Upper lobe of left lung (tissue), 6 donors: Measurements from ENCODE around the gene DNA2. TPM values are rescaled to one million over a fixed set of nuclear protein-coding genes. Genes with fewer than 3 reads are reported as not detected.
"Not testable (repeated sequence)": the region's sequence is repeated elsewhere in the genome, so short reads cannot be mapped to it uniquely, and the experiment has no call there.

Experiments
- ATAC-seq, 2 donors: fragments of 200-7000 bp; cut with Tn5 transposase; one replicate each; pipeline ENCODE4 v1.9.1; 2022; ENCODE audit warnings: mild to moderate bottlenecking in 2 of 2, moderate library complexity in 2 of 2; ENCODE audit not compliant: low FRiP score in 2 of 2
- DNase-seq, 2 donors: peaks; one replicate each; pipeline ENCODE4 v3.0.0-alpha.2; 2019 to 2020
- H3K27ac ChIP-seq, 4 donors: fragments of 200-600 bp; sonication (generic); one replicate each; pipeline ENCODE4 v1.5.1; 2016 to 2019
- H3K27me3 ChIP-seq, 4 donors: fragments of 200-600 bp; sonication (generic); one replicate each; pipeline ENCODE4 v1.5.1; 2017 to 2019
- H3K36me3 ChIP-seq, 4 donors: fragments of 200-600 bp; sonication (generic); one replicate each; pipeline ENCODE4 v1.5.1; 2016 to 2019
- H3K4me1 ChIP-seq, 4 donors: fragments of 200-600 bp; sonication (generic); one replicate each; pipeline ENCODE4 v1.5.1; 2018 to 2019
- H3K4me3 ChIP-seq, 4 donors: fragments of 200-600 bp; sonication (generic); one replicate each; pipeline ENCODE4 v1.5.1; 2017 to 2019; ENCODE audit warnings: mild to moderate bottlenecking in 2 of 4, moderate library complexity in 1 of 4
- H3K9me3 ChIP-seq, 4 donors: fragments of 200-600 bp; sonication (generic); one replicate each; pipeline ENCODE4 v1.5.1; 2018 to 2019
- EP300 ChIP-seq, 4 donors: sonication (generic); formaldehyde crosslinking; IDR thresholded peaks; one replicate each; pipeline ENCODE4 v1.5.1; 2017; ENCODE audit warnings: antibody characterized with exemption in 4 of 4, control low read depth in 2 of 4
- POLR2A ChIP-seq, 4 donors: fragments of 450-650 bp; IDR thresholded peaks; one replicate each; pipeline ENCODE4 v1.5.1; 2016 to 2017; ENCODE audit warnings: antibody characterized with exemption in 4 of 4, mild to moderate bottlenecking in 2 of 4
- POLR2AphosphoS5 ChIP-seq, 2 donors: sonication (generic); formaldehyde crosslinking; IDR thresholded peaks; one replicate each; pipeline ENCODE4 v1.5.1; 2017; ENCODE audit warnings: antibody characterized with exemption in 2 of 2
- WGBS, 2 donors: methylation state at CpG; one replicate each; pipeline ENCODE4 v1.1.5; 2017 to 2018; 5-methylcytosine and 5-hydroxymethylcytosine counted together
- total RNA-seq, 6 donors: library from RNA; depleted of rRNA in 4 of 6; stranded (reverse); fragments of >200 nt in 4 of 6; gene quantifications; one replicate each; pipeline versions ENCODE4 v1.1.0 to v1.2.1, GENCODE V29; 2016 to 2021
- TF ChIP-seq, protein P1 (sequence below), 6 experiments: fragments of 450-650 bp in 4 of 6; fragments of 200-600 bp in 2 of 6; sonication (generic) in 2 of 6; IDR thresholded peaks; one replicate each; pipeline ENCODE4 v1.5.1; 2016 to 2019; ENCODE audit warnings: antibody characterized with exemption in 6 of 6
- donor health status: DM: no; HTN: no; CAD: no; lungs with moderate emphysema.
- donor health status: DM: no; HTN: yes; CAD: no; lungs with severe emphysema.

DNA2 gene, protein sequence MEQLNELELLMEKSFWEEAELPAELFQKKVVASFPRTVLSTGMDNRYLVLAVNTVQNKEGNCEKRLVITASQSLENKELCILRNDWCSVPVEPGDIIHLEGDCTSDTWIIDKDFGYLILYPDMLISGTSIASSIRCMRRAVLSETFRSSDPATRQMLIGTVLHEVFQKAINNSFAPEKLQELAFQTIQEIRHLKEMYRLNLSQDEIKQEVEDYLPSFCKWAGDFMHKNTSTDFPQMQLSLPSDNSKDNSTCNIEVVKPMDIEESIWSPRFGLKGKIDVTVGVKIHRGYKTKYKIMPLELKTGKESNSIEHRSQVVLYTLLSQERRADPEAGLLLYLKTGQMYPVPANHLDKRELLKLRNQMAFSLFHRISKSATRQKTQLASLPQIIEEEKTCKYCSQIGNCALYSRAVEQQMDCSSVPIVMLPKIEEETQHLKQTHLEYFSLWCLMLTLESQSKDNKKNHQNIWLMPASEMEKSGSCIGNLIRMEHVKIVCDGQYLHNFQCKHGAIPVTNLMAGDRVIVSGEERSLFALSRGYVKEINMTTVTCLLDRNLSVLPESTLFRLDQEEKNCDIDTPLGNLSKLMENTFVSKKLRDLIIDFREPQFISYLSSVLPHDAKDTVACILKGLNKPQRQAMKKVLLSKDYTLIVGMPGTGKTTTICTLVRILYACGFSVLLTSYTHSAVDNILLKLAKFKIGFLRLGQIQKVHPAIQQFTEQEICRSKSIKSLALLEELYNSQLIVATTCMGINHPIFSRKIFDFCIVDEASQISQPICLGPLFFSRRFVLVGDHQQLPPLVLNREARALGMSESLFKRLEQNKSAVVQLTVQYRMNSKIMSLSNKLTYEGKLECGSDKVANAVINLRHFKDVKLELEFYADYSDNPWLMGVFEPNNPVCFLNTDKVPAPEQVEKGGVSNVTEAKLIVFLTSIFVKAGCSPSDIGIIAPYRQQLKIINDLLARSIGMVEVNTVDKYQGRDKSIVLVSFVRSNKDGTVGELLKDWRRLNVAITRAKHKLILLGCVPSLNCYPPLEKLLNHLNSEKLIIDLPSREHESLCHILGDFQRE
- total RNA-seq, result 10 to 100 TPM in 1 of 6 donors, 1 to 10 TPM in 5; 1.4 to 19.9 (median 3.5) TPM

DNA sequence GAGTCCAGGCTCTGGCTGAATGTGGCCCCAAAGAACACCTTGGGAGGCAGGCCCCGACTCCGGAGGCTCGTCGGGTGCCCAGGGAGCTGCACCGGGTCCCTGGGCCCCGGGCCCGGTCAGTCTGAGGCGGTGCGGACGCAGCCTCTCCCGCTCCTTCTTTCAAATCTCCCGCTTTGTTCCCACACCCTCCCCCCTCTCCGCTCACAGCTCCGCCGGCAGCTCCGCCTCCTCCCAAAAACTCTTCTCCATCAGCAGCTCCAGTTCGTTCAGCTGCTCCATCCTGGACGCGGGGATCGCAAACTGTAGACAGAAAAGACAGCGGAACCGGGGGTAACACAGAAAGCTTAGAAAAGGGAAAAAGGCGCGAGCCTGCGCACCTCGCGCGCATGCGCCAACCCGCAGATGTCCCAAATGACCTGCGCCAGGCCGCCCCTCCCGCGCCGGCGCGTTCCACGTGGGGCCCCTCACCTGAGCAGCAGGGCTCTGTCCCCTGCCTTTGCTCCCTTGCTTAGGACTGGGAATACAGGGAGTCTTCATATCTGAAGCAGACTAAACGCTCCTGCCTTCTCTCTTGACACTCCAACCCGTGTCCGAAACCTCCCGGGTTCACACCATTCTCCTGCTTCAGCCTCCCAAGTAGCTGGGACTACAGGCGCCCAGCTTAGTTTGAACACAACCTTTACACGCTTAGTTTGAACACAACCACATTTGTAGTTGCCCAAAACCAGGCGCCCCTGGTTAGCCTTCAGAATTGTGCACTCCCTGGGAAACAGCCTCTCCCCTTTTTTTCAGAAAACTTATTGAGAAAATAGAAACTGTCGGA is at the start of gene DNA2:
DNA2 (minus strand) TSS at position 388 of the 823 bp plus-strand sequence; CDS start at position 279, 109 bp downstream.
- H3K9me3 ChIP-seq, result no peaks in the 10 kb centered on the region
- peak within 1 kb of the TSS; percentile 18 to 74 (median 57) for H3K4me3 ChIP-seq
- TF ChIP-seq, protein P1, sequence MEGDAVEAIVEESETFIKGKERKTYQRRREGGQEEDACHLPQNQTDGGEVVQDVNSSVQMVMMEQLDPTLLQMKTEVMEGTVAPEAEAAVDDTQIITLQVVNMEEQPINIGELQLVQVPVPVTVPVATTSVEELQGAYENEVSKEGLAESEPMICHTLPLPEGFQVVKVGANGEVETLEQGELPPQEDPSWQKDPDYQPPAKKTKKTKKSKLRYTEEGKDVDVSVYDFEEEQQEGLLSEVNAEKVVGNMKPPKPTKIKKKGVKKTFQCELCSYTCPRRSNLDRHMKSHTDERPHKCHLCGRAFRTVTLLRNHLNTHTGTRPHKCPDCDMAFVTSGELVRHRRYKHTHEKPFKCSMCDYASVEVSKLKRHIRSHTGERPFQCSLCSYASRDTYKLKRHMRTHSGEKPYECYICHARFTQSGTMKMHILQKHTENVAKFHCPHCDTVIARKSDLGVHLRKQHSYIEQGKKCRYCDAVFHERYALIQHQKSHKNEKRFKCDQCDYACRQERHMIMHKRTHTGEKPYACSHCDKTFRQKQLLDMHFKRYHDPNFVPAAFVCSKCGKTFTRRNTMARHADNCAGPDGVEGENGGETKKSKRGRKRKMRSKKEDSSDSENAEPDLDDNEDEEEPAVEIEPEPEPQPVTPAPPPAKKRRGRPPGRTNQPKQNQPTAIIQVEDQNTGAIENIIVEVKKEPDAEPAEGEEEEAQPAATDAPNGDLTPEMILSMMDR (IDR thresholded peaks at IDR 0.05), result peak in 1 of 6 experiments; percentile 11
- TF ChIP-seq POLR2A (IDR thresholded peaks at IDR 0.05), result no peak
- H3K27me3 ChIP-seq, result no peaks in the 10 kb centered on the region
- 2 to 6% methylated on average over 35 to 45 of the region's 46 CpGs for WGBS, 2 donors
- H3K36me3 ChIP-seq, result no peaks in the 10 kb centered on the region
- H3K27ac ChIP-seq, result peak within 1 kb of the TSS in 2 of 4 donors; percentile 37 to 74
- ATAC-seq (peak; percentile 88 to 90), DNase-seq (peak; percentile 62 to 93)
- H3K4me1 ChIP-seq, result peaks cover 8 to 18% (median 11%) of the 10 kb centered on the region in 4 donors

DNA sequence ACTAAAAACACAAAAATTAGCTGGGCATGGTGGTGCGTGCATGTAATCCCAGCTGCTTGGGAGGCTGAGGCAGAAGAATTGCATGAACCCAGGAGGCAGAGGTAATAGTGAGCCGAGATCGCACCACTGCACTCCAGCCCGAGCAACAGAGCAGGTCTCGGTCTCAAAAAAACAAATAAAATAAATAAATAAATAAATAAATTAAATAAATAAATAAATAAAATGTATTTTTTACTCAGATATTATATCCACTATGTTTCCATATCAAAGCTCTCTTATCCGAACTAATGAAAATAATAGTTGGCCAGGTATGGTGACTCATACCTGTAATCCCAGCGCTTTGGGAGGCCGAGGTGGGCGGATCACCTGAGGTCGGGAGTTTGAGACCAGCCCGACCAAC is 46.8 kb upstream of the DNA2 start:
- 94 to 96% methylated on average over 11 of the region's 11 CpGs for WGBS, 2 donors
- not testable (repeated sequence) for H3K27ac ChIP-seq, H3K4me3 ChIP-seq, DNase-seq, H3K4me1 ChIP-seq, ATAC-seq, H3K9me3 ChIP-seq, H3K27me3 ChIP-seq
- H3K36me3 ChIP-seq, result peaks cover 0 to 53% (median 26%) of the 10 kb centered on the region in 4 donors

DNA sequence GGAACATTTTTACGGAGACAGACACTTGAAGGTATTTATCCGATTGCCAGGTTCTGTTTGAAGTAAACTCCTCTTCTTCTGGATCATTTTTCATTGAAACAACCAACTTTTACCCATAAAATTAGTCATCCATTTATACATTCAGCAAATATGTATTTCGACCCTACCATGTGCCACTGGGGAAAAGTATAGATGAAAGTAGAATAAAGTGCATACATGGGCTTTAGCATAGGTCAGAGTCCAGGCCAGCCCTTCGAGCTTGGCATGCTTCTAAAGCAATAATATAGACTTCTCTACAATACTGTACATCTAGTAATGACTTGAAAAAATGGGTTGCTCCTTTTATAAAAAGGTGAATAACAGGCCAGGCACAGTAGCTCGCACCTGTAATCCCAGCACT is 45.4 kb upstream of the DNA2 start:
- H3K27me3 ChIP-seq, result no peaks in the 10 kb centered on the region
- peaks cover 0 to 49% (median 30%) of the 10 kb centered on the region in 4 donors for H3K36me3 ChIP-seq
- H3K9me3 ChIP-seq, result no peaks in the 10 kb centered on the region
- H3K4me1 ChIP-seq, result no peaks in the 10 kb centered on the region
- no peak overlapping the region for H3K4me3 ChIP-seq
- TF ChIP-seq, protein P1 (IDR thresholded peaks at IDR 0.05), result no peak
- no peak for TF ChIP-seq POLR2AphosphoS5 (IDR thresholded peaks at IDR 0.05)
- no peak for TF ChIP-seq EP300 (IDR thresholded peaks at IDR 0.05)
- no peak for TF ChIP-seq POLR2A (IDR thresholded peaks at IDR 0.05)
- DNase-seq, result no peak
- 91 to 94% methylated on average over 5 of the region's 5 CpGs for WGBS, 2 donors
- no peak overlapping the region for H3K27ac ChIP-seq
- ATAC-seq, result no peak

DNA sequence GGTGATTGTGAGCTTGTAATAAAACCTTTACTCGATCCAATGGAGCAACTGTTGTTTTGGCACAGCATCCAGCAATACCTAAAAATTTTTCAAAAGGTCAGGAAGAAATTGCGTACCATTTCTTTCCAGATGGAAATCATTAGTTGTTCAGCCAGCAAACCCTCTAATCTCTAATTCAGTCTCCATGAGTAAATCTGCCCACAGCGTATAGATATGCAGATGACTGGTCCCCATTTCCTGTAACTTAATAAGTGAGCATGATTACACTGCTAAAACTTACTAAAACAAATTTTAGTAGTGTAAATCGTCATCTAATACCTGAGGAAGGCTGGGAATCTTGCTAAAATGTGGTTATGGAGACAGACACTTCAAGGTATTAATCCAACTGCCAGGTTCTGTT is 45.0 kb upstream of the DNA2 start:
- DNase-seq, result no peak
- 64 to 72% methylated on average over 4 of the region's 4 CpGs for WGBS, 2 donors
- no peak for ATAC-seq
- Histone ChIP-seq H3K27me3 (no peaks in the 10 kb centered on the region), H3K4me3 (no peak overlapping the region), H3K4me1 (no peaks in the 10 kb centered on the region), H3K27ac (no peak overlapping the region), H3K36me3 (peaks cover 0 to 47% (median 29%) of the 10 kb centered on the region in 4 donors), H3K9me3 (no peaks in the 10 kb centered on the region)
- TF ChIP-seq POLR2A (IDR thresholded peaks at IDR 0.05), result no peak
- TF ChIP-seq EP300 (IDR thresholded peaks at IDR 0.05), result no peak
- no peak for TF ChIP-seq POLR2AphosphoS5 (IDR thresholded peaks at IDR 0.05)
- TF ChIP-seq, protein P1 (IDR thresholded peaks at IDR 0.05), result no peak

DNA sequence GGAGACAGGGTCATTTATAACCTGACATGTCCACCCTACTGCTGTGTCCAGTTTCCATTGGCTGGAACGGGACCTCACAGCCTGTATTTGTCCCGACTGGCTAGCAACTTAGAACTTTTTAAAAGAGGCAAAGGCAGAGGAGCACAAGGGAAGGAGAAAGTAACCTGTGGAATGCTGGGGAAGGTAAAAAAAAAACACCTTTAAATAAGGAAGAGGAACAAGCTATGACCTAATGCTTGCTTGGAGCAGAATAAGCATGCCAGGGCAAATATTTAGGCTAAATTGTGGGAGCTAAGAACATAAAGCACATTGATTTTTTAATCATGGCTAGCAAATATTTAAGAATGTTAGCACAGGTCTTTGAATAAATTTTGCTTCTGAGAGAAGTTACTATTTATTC is 44.4 kb upstream of the DNA2 start:
- not testable (repeated sequence) for H3K4me3 ChIP-seq, H3K4me1 ChIP-seq, H3K27ac ChIP-seq, H3K9me3 ChIP-seq, ATAC-seq, H3K27me3 ChIP-seq, DNase-seq
- peaks cover 0 to 45% (median 28%) of the 10 kb centered on the region in 4 donors for H3K36me3 ChIP-seq
- 90 to 92% methylated on average over 2 of the region's 2 CpGs for WGBS, 2 donors
